Measurements from ENCODE around the gene FSD1.

GRCh38 chr19:4324228-4324627, 19.8 kb downstream of the FSD1 start:
- TF ChIP-seq CTCF (IDR thresholded peaks at IDR 0.05), result no peak
- no peak for TF ChIP-seq POLR2A (IDR thresholded peaks at IDR 0.05)
